ENCODE measurements around the gene CYP24A1. TPM values are rescaled to one million over a fixed set of nuclear protein-coding genes. Genes with fewer than 3 reads are reported as not detected.

CYP24A1 gene
- total RNA-seq, 1 donor from 2014 or later: 6.6 TPM

- no peak for DNase-seq (ENCODE audit: low read depth)
These were observed 16.6 kb downstream of the CYP24A1 start for GRCh38 chr20:54156981-54157835.

- DNase-seq (ENCODE audit: low read depth): no peak
These were observed 17.3 kb downstream of the CYP24A1 start for GRCh38 chr20:54156522-54156921.

GRCh38 chr20:54155736-54156317, 18.0 kb downstream of the CYP24A1 start:
- DNase-seq (ENCODE audit: low read depth): no peak

GRCh38 chr20:54154439-54154838, 19.3 kb downstream of the CYP24A1 start:
- DNase-seq (ENCODE audit: low read depth): no peak

GRCh38 chr20:54153847-54154246, 19.9 kb downstream of the CYP24A1 start:
- no peak for DNase-seq (ENCODE audit: low read depth)

- DNase-seq (ENCODE audit: low read depth): no peak
These were observed 20.8 kb downstream of the CYP24A1 start for GRCh38 chr20:54153041-54153327.

- no peak for DNase-seq (ENCODE audit: low read depth)
These were observed 21.4 kb downstream of the CYP24A1 start for GRCh38 chr20:54152227-54153040.

GRCh38 chr20:54151511-54152226, 22.1 kb downstream of the CYP24A1 start:
- DNase-seq (ENCODE audit: low read depth): no peak

- DNase-seq (ENCODE audit: low read depth): no peak
These were observed 22.7 kb downstream of the CYP24A1 start for GRCh38 chr20:54151075-54151439.

- no peak for DNase-seq (ENCODE audit: low read depth)
These were observed 24.0 kb downstream of the CYP24A1 start for GRCh38 chr20:54149765-54150264.

- DNase-seq (ENCODE audit: low read depth): peak; percentile 62
These were observed 24.6 kb downstream of the CYP24A1 start for GRCh38 chr20:54148947-54149764.

GRCh38 chr20:54146672-54147071, 27.1 kb downstream of the CYP24A1 start:
- no peak for DNase-seq (ENCODE audit: low read depth)

- DNase-seq (ENCODE audit: low read depth): peak; percentile 37
These were observed 28.9 kb downstream of the CYP24A1 start for GRCh38 chr20:54144847-54145414.

GRCh38 chr20:54140927-54141566, 32.7 kb downstream of the CYP24A1 start:
- DNase-seq (ENCODE audit: low read depth): peak; percentile 71

GRCh38 chr20:54140486-54140885, 33.3 kb downstream of the CYP24A1 start:
- no peak for DNase-seq (ENCODE audit: low read depth)

- DNase-seq (ENCODE audit: low read depth): peak; percentile 65
These were observed 33.7 kb downstream of the CYP24A1 start for GRCh38 chr20:54140067-54140466.

- DNase-seq (ENCODE audit: low read depth): no peak
These were observed 34.6 kb downstream of the CYP24A1 start for GRCh38 chr20:54139188-54139587.

- DNase-seq (ENCODE audit: low read depth): no peak
These were observed 35.4 kb downstream of the CYP24A1 start for GRCh38 chr20:54138427-54138826.

GRCh38 chr20:54137115-54137514, 36.7 kb downstream of the CYP24A1 start:
- no peak for DNase-seq (ENCODE audit: low read depth)
